ENCODE data around the gene MGLL. TPM values are rescaled to one million over a fixed set of nuclear protein-coding genes. Genes with fewer than 3 reads are reported as not detected.

The MGLL gene
- total RNA-seq, 1 experiment from 2014 or later = 6.8 TPM

DNA sequence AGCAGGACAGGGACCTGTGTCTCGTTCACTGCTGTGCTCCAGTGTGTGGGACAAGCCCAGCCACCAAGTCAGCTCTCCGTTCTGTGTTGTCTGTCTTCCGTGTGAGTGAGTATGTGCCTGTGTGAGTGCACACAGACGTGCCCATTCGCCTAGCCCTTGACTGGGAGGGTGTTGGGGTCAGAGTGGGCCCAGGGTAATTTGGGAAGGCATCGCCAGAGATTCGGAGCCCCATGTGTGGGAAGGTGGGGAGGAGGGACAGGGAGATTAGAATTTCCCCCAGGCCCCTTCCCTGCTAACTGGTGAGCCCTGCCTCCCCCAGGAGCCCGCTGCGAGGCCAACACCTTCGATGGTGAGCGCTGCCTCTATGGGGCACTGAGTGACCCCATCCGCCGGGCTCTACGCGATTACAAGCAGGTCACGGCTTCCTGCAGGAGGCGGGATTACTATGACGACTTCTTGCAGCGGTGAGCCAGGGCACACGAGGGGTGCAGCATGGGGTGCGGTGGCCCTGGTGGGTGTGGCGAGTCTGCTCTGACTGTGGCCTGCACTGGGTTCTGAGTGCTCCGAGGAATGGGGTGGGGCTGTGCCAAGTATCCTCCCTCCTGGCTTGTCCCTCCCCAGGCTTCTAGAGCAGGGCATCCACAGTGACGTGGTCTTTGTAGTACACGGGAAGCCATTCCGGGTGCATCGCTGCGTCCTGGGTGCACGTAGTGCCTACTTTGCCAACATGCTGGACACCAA is 146.5 kb downstream of the MGLL start:
- Histone ChIP-seq H2AFZ (ENCODE audit: low read depth, low read length, poor library complexity, severe bottlenecking) (no peak overlapping the region), H3K9ac (ENCODE audit: low read length) (no peak overlapping the region), H3K4me2 (ENCODE audit: low read length) (no peak overlapping the region), H3K4me1 (ENCODE audit: control insufficient read depth in 1 of 2, insufficient read depth in 2 of 2, low read length in 2 of 2) (peaks cover 0 to 19% of the 10 kb centered on the region in 2 experiments; a peak in 2 of 4 replicates), H3K9me2 (ENCODE audit: insufficient read depth) (no peaks in the 10 kb centered on the region), H3K36me3 (ENCODE audit: control insufficient read depth in 1 of 2, insufficient read depth in 2 of 2, low read length in 2 of 2) (no peaks in the 10 kb centered on the region), H3K27me3 (ENCODE audit: insufficient read depth, low read length) (no peaks in the 10 kb centered on the region), H3K27ac (ENCODE audit: low read depth, low read length) (no peak overlapping the region), H4K20me1 (ENCODE audit: insufficient read depth) (no peaks in the 10 kb centered on the region), H3K79me2 (ENCODE audit: insufficient read depth, low read length) (no peaks in the 10 kb centered on the region), H3K9me3 (ENCODE audit: control insufficient read depth in 1 of 2, insufficient read depth in 1 of 2, low read depth in 1 of 2, low read length in 2 of 2) (no peaks in the 10 kb centered on the region), H3K4me3 (replicated peaks in 1 of 2; ENCODE audit: low read depth in 1 of 2, low read length in 2 of 2) (no peak overlapping the region)
- RAD21 ChIA-PET (ENCODE audit: low non-redundant PET in 1 of 2, low total read pairs in 2 of 2, uncharacterized antibody in 2 of 2, unreplicated experiment in 2 of 2) = no interaction called here
- no TSS peak for BruUV-seq (replicated peaks)
- ATAC-seq = no peak
- POLR2A ChIA-PET = no interaction called here
- no peak for TF ChIP-seq ZNF274 (IDR thresholded peaks at IDR 0.05; ENCODE audit: low read depth, low read length)
- no peak for TF ChIP-seq ELF1 (IDR thresholded peaks at IDR 0.05; ENCODE audit: borderline replicate concordance, low read depth)
- TF ChIP-seq, protein P1, sequence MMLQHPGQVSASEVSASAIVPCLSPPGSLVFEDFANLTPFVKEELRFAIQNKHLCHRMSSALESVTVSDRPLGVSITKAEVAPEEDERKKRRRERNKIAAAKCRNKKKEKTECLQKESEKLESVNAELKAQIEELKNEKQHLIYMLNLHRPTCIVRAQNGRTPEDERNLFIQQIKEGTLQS (IDR thresholded peaks at IDR 0.05) = no peak
- TF ChIP-seq, protein P2, sequence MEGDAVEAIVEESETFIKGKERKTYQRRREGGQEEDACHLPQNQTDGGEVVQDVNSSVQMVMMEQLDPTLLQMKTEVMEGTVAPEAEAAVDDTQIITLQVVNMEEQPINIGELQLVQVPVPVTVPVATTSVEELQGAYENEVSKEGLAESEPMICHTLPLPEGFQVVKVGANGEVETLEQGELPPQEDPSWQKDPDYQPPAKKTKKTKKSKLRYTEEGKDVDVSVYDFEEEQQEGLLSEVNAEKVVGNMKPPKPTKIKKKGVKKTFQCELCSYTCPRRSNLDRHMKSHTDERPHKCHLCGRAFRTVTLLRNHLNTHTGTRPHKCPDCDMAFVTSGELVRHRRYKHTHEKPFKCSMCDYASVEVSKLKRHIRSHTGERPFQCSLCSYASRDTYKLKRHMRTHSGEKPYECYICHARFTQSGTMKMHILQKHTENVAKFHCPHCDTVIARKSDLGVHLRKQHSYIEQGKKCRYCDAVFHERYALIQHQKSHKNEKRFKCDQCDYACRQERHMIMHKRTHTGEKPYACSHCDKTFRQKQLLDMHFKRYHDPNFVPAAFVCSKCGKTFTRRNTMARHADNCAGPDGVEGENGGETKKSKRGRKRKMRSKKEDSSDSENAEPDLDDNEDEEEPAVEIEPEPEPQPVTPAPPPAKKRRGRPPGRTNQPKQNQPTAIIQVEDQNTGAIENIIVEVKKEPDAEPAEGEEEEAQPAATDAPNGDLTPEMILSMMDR (IDR thresholded peaks at IDR 0.05 in 2 of 3, conservative IDR thresholded peaks at IDR 0.05 in 1 of 3; ENCODE audit: borderline replicate concordance in 1 of 3, insufficient read depth in 1 of 3, low read depth in 2 of 3, low read length in 2 of 3) = no peak
- no peak for TF ChIP-seq SRF (IDR thresholded peaks at IDR 0.05; ENCODE audit: low read depth)
- no peak for TF ChIP-seq SIN3A (IDR thresholded peaks at IDR 0.05; ENCODE audit: low read depth)
- no peak for TF ChIP-seq ZFX (IDR thresholded peaks at IDR 0.05)
- no peak for TF ChIP-seq SP1 (IDR thresholded peaks at IDR 0.05; ENCODE audit: low read depth)
- no peak for TF ChIP-seq EGR1 (IDR thresholded peaks at IDR 0.05; ENCODE audit: low read depth)
- no peak for TF ChIP-seq POLR2A (IDR thresholded peaks at IDR 0.05; ENCODE audit: borderline replicate concordance, extremely low read depth, insufficient read depth, insufficient read length)
- TF ChIP-seq, protein P3, sequence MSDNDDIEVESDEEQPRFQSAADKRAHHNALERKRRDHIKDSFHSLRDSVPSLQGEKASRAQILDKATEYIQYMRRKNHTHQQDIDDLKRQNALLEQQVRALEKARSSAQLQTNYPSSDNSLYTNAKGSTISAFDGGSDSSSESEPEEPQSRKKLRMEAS (IDR thresholded peaks at IDR 0.05) = no peak
- no peak for TF ChIP-seq EZH2 (IDR thresholded peaks at IDR 0.05)
- TF ChIP-seq CEBPB (IDR thresholded peaks at IDR 0.05; ENCODE audit: low read depth) = no peak
- no peak for TF ChIP-seq YY1 (IDR thresholded peaks at IDR 0.05; ENCODE audit: extremely low read depth, insufficient replicate concordance, low read depth, low read length)
- TF ChIP-seq POLR2AphosphoS5 (IDR thresholded peaks at IDR 0.05; ENCODE audit: low read depth, low read length) = no peak
- TF ChIP-seq EZH2phosphoT487 (IDR thresholded peaks at IDR 0.05; ENCODE audit: borderline replicate concordance) = no peak
- no peak for TF ChIP-seq TCF7L2 (IDR thresholded peaks at IDR 0.05; ENCODE audit: borderline replicate concordance, extremely low read depth, insufficient read depth, insufficient read length)
- intact Hi-C loops (cut with micrococcal nuclease) = no loop called here
- CTCF ChIA-PET = no interaction called here
- no peak for DNase-seq (ENCODE audit: low read depth, low spot score)
